ENCODE measurements around the gene ATP11C.

Gene ATP11C

GRCh38 chrX:139920316-139920715 is 12.5 kb downstream of the ATP11C start:
- TF ChIP-seq CTCF (conservative IDR thresholded peaks at IDR 0.05) = no peak
- no peak overlapping the region for H3K27ac ChIP-seq

- no peak for TF ChIP-seq CTCF (conservative IDR thresholded peaks at IDR 0.05)
- no peak overlapping the region for H3K27ac ChIP-seq
Observed at GRCh38 chrX:139914421-139914820, 18.4 kb downstream of the ATP11C start.

GRCh38 chrX:139909712-139910111 is 23.1 kb downstream of the ATP11C start:
- no peak for TF ChIP-seq CTCF (conservative IDR thresholded peaks at IDR 0.05)
- H3K27ac ChIP-seq = no peak overlapping the region

GRCh38 chrX:139907078-139907477 is 25.8 kb downstream of the ATP11C start:
- no peak overlapping the region for H3K27ac ChIP-seq
- TF ChIP-seq CTCF (conservative IDR thresholded peaks at IDR 0.05) = no peak

- no peak overlapping the region for H3K27ac ChIP-seq
- no peak for TF ChIP-seq CTCF (conservative IDR thresholded peaks at IDR 0.05)
Observed at GRCh38 chrX:139905743-139906142, 27.1 kb downstream of the ATP11C start.

GRCh38 chrX:139905051-139905450 is 27.8 kb downstream of the ATP11C start:
- TF ChIP-seq CTCF (conservative IDR thresholded peaks at IDR 0.05) = no peak
- H3K27ac ChIP-seq = no peak overlapping the region

- H3K27ac ChIP-seq = no peak overlapping the region
- no peak for TF ChIP-seq CTCF (conservative IDR thresholded peaks at IDR 0.05)
Observed at GRCh38 chrX:139903210-139903609, 29.6 kb downstream of the ATP11C start.

- TF ChIP-seq CTCF (conservative IDR thresholded peaks at IDR 0.05) = no peak
- H3K27ac ChIP-seq = no peak overlapping the region
Observed at GRCh38 chrX:139902559-139902958, 30.3 kb downstream of the ATP11C start.
